ENCODE data around the gene MRPS18A. TPM values are rescaled to one million over a fixed set of nuclear protein-coding genes. Genes with fewer than 3 reads are reported as not detected.

MRPS18A gene
- total RNA-seq, 4 donors from 2014 or later, result 43.7 to 57.4 (median 51.4) TPM

- no peaks in the 10 kb centered on the region for H3K27me3 ChIP-seq
- 2 to 29% methylated on average over 11 to 26 of the region's 52 CpGs for WGBS, 2 donors
These were observed 42.5 kb downstream of the MRPS18A start, which contains the start of gene RSPH9 for GRCh38 chr6:43644940-43645612. TSS of gene RSPH9 (plus strand) at chr6:43645036. CDS start at chr6:43645099, 63 bp downstream.

GRCh38 chr6:43639984-43640800 is 47.4 kb downstream of the MRPS18A start:
- no peaks in the 10 kb centered on the region for H3K27me3 ChIP-seq
- H3K36me3 ChIP-seq, result peaks cover 0 to 61% (median 8%) of the 10 kb centered on the region in 3 donors
- WGBS, 2 donors, result 83 to 87% methylated on average over 14 to 20 of the region's 21 CpGs
- H3K9me3 ChIP-seq, result no peaks in the 10 kb centered on the region
- no peak for DNase-seq
- peaks cover 19 to 53% (median 22%) of the 10 kb centered on the region in 3 donors for H3K4me1 ChIP-seq
- no peak overlapping the region for H3K27ac ChIP-seq
- no peak for TF ChIP-seq CTCF (IDR thresholded peaks at IDR 0.05)
- no peak for TF ChIP-seq POLR2A (IDR thresholded peaks at IDR 0.05)
- intact Hi-C loops (cut with DNase I), result no loop called here
- no peak overlapping the region for H3K4me3 ChIP-seq

More at GRCh38 chr6:43644940-43645612, 42.5 kb downstream of the MRPS18A start, which contains the start of gene RSPH9:
- TF ChIP-seq POLR2A (IDR thresholded peaks at IDR 0.05), result no peak
- no peak for TF ChIP-seq CTCF (IDR thresholded peaks at IDR 0.05)
- DNase-seq, result no peak
- peak within 1 kb of the TSS; percentile 10 to 78 (median 46) for H3K27ac ChIP-seq
- peaks cover 0 to 26% (median 7%) of the 10 kb centered on the region in 3 donors for H3K36me3 ChIP-seq
- intact Hi-C loops (cut with DNase I), result no loop called here
- peak within 1 kb of the TSS; percentile 20 to 63 (median 48) for H3K4me3 ChIP-seq
- H3K9me3 ChIP-seq, result no peaks in the 10 kb centered on the region
- H3K4me1 ChIP-seq, result peaks cover 0 to 19% (median 5%) of the 10 kb centered on the region in 3 donors

- intact Hi-C loops (cut with DNase I), result no loop called here
- Histone ChIP-seq H3K4me1 (peaks cover 19 to 51% (median 24%) of the 10 kb centered on the region in 3 donors), H3K27ac (peak overlapping the region; percentile 83 to 92 (median 87)), H3K4me3 (peak overlapping the region; percentile 51 to 79 (median 76)), H3K36me3 (peaks cover 0 to 46% (median 8%) of the 10 kb centered on the region in 3 donors), H3K9me3 (no peaks in the 10 kb centered on the region), H3K27me3 (no peaks in the 10 kb centered on the region)
- 0 to 18% methylated on average over 1 to 5 of the region's 7 CpGs for WGBS, 2 donors
- DNase-seq, result no peak
- TF ChIP-seq POLR2A (IDR thresholded peaks at IDR 0.05), result no peak
- no peak for TF ChIP-seq CTCF (IDR thresholded peaks at IDR 0.05)
These were observed 51.3 kb downstream of the MRPS18A start for GRCh38 chr6:43636308-43636659.

- Histone ChIP-seq H3K9me3 (no peaks in the 10 kb centered on the region), H3K4me1 (peaks cover 19 to 55% (median 24%) of the 10 kb centered on the region in 3 donors), H3K4me3 (peak within 1 kb of the TSS; percentile 51 to 79 (median 76)), H3K27me3 (no peaks in the 10 kb centered on the region), H3K36me3 (peaks cover 0 to 40% (median 7%) of the 10 kb centered on the region in 3 donors), H3K27ac (peak within 1 kb of the TSS; percentile 83 to 92 (median 87))
- TF ChIP-seq POLR2A (IDR thresholded peaks at IDR 0.05) (peak in 3 of 4 donors; percentile 49 to 76 (median 69)), CTCF (IDR thresholded peaks at IDR 0.05) (no peak)
- 3 to 4% methylated on average over 30 to 46 of the region's 48 CpGs for WGBS, 2 donors
- peak; percentile 32 for DNase-seq
- intact Hi-C loops (cut with DNase I), result no loop called here
These were observed 51.9 kb downstream of the MRPS18A start, which contains the start of gene MAD2L1BP for GRCh38 chr6:43635387-43636307. TSS of gene MAD2L1BP (plus strand) at chr6:43635840. CDS start at chr6:43635876, 36 bp downstream.

Data from esophagus squamous epithelium (tissue), 5 donors.